ENCODE measurements around the gene GALK1.
"Not testable (repeated sequence)": the region's sequence is repeated elsewhere in the genome, so short reads cannot be mapped to it uniquely, and the experiment has no call there.

Gene GALK1

DNA sequence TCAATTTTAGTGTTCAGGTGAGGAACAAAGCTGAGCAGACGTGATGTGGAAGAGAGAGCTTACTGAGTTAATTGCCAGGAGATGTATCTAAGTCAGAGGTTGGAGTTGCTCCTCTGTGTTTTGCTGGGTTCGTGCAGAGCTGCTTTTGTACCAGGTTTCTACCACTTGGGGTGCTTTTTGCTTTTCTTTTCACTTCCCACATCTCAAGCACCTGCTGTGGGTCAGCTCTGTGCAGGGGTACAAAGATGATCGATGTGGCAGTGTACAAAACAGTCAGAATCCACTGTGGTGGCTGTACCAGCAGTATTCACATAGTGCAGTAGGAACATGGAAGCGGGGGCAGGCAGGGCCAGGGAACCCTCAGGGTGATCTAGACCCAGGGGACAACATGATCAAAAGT lies 34.4 kb upstream of the GALK1 start:
- H3K9ac ChIP-seq (ENCODE audit: low read depth, low read length), result no peak overlapping the region
- H3K36me3 ChIP-seq (ENCODE audit: insufficient read depth, low read length), result no peaks in the 10 kb centered on the region; the same call in 1 of the 2 replicates
- no peaks in the 10 kb centered on the region for H3K9me3 ChIP-seq (ENCODE audit: control insufficient read depth, insufficient read depth, low read length)
- no peaks in the 10 kb centered on the region for H3K4me1 ChIP-seq (ENCODE audit: insufficient read depth, low read length)

- peaks cover 11% of the 10 kb centered on the region for H3K36me3 ChIP-seq (ENCODE audit: insufficient read depth, low read length)
- H3K4me1 ChIP-seq (ENCODE audit: insufficient read depth, low read length), result no peaks in the 10 kb centered on the region
- no peak overlapping the region for H3K9ac ChIP-seq (ENCODE audit: low read depth, low read length)
- H3K9me3 ChIP-seq (ENCODE audit: control insufficient read depth, insufficient read depth, low read length), result no peaks in the 10 kb centered on the region
Measured at GRCh38 chr17:75795820-75796607, 31.0 kb upstream of the GALK1 start.

DNA sequence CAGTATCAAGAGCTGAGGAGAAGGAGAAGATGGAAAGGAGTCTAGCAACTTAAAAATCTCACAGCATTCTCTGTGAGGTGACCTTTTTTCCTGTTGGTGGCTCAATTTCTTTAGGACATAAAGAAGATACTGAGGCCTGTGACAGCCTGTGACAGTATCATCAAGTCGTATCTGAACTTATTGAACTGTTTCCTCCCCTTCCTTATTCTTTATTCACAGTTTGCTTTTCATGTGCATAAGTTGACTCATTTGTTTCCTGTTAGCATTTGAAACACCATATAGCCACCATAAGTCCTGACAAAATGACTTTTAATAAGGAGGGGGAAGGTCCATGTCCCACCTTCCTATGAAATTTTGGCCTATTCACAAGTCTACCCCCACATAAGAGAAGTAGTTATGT lies 28.5 kb upstream of the GALK1 start:
- no peaks in the 10 kb centered on the region for H3K9me3 ChIP-seq (ENCODE audit: control insufficient read depth, insufficient read depth, low read length)
- no peaks in the 10 kb centered on the region for H3K4me1 ChIP-seq (ENCODE audit: insufficient read depth, low read length)
- no peak overlapping the region for H3K9ac ChIP-seq (ENCODE audit: low read depth, low read length)
- H3K36me3 ChIP-seq (ENCODE audit: insufficient read depth, low read length), result peaks cover 11% of the 10 kb centered on the region

- Histone ChIP-seq H3K36me3 (ENCODE audit: insufficient read depth, low read length) (peaks cover 13% of the 10 kb centered on the region), H3K9ac (ENCODE audit: low read depth, low read length) (no peak overlapping the region), H3K9me3 (ENCODE audit: control insufficient read depth, insufficient read depth, low read length) (no peaks in the 10 kb centered on the region), H3K4me1 (ENCODE audit: insufficient read depth, low read length) (peaks cover 5% of the 10 kb centered on the region; the same call in 1 of the 2 replicates)
Measured at GRCh38 chr17:75791254-75791653, 26.3 kb upstream of the GALK1 start.

DNA sequence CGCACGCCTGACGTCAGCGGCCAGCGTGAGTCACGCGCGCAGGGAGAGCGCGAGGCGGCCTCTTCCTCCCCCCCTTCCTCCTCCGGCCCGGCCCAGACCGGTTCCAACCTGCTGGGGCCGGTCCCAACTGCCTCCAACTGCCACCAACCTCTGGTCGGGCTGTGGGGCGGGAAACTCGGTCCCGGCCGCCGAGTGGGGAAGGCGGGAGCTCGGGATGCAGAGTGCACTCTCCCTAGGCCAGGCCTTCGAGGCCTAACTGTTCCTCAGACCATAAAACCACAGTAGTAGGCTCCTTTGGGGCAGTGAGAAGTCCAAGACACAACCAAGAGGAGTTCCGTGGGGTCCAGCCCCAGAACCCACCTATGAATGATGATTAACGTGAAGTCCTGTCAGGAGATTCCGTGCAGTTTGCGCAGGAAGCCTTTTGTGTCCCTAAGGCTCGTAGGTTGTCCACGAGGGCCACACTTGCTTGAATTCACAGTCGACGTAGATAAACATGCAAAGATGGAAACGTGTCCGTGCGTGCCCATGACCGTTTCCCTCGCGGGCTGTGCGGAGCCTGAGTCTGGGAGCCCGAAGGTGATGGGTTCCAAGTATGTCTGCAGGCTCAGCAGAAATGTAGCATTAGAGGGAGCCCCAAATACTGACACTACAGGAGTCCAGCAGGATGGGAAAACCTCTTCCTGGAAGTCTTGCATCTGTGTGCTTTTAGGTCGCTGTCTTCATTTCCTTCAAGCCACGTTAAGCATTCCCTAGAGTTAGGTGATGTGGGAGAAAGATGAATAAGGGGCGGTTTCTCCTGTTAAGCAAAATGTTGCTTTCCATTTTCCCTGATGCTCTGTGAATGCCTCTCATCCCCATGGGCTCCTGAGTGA lies 20.3 kb upstream of the GALK1 start:
- Histone ChIP-seq H3K4me1 (ENCODE audit: insufficient read depth, low read length) (peaks cover 23% of the 10 kb centered on the region), H3K9me3 (ENCODE audit: control insufficient read depth, insufficient read depth, low read length) (no peaks in the 10 kb centered on the region), H3K9ac (ENCODE audit: low read depth, low read length) (peak overlapping the region; percentile 99), H3K36me3 (ENCODE audit: insufficient read depth, low read length) (0 out of 2 replicates have a peak, but pooled peaks cover 2% of the 10 kb centered on the region)

DNA sequence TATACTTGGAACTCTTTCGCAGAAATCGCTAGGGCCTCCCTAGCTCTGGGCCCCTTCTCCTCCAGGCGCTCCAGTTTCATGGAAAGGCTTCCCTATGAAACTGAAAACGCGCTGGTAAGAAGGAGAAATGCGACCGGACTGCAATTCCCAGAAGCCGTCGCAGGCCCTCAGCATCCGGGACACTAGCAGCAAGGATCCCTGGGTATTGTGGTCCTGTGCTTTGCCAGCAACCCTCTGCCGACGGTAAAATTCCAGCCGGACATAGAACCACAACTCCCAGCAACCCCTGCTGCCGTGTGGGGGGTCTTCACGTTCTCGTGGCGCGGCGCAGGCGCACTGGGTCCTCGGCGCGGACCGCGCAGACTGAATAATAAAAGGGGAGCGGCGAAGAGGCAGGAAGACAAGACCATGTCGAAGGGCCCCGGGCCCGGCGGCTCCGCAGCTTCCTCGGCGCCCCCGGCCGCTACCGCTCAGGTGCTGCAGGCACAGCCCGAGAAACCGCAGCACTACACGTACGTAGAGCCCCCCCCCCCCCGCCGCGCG lies 19.6 kb upstream of the GALK1 start, which contains the start of gene UNK:
UNK (plus strand) TSS at position 334 of the 543 bp plus-strand sequence; CDS start at position 409, 75 bp downstream.
- Histone ChIP-seq H3K36me3 (ENCODE audit: insufficient read depth, low read length) (0 out of 2 replicates have a peak, but pooled peaks cover 2% of the 10 kb centered on the region), H3K4me1 (ENCODE audit: insufficient read depth, low read length) (peaks cover 23% of the 10 kb centered on the region), H3K9me3 (ENCODE audit: control insufficient read depth, insufficient read depth, low read length) (no peaks in the 10 kb centered on the region), H3K9ac (ENCODE audit: low read depth, low read length) (peak within 1 kb of the TSS; percentile 99)

- Histone ChIP-seq H3K9ac (ENCODE audit: low read depth, low read length) (peak overlapping the region; percentile 99), H3K36me3 (ENCODE audit: insufficient read depth, low read length) (0 out of 2 replicates have a peak, but pooled peaks cover 2% of the 10 kb centered on the region), H3K9me3 (ENCODE audit: control insufficient read depth, insufficient read depth, low read length) (no peaks in the 10 kb centered on the region), H3K4me1 (ENCODE audit: insufficient read depth, low read length) (peaks cover 23% of the 10 kb centered on the region)
Measured at GRCh38 chr17:75783803-75784472, 18.9 kb upstream of the GALK1 start.

GRCh38 chr17:75783069-75783783 lies 18.2 kb upstream of the GALK1 start:
- Histone ChIP-seq H3K9ac (ENCODE audit: low read depth, low read length) (no peak overlapping the region), H3K9me3 (ENCODE audit: control insufficient read depth, insufficient read depth, low read length) (no peaks in the 10 kb centered on the region), H3K4me1 (ENCODE audit: insufficient read depth, low read length) (peaks cover 23% of the 10 kb centered on the region), H3K36me3 (ENCODE audit: insufficient read depth, low read length) (peaks cover 7% of the 10 kb centered on the region)

GRCh38 chr17:75779987-75780889 lies 15.2 kb upstream of the GALK1 start:
- Histone ChIP-seq H3K4me1 (ENCODE audit: insufficient read depth, low read length) (peaks cover 15% of the 10 kb centered on the region), H3K9me3 (ENCODE audit: control insufficient read depth, insufficient read depth, low read length) (no peaks in the 10 kb centered on the region), H3K36me3 (ENCODE audit: insufficient read depth, low read length) (peaks cover 8% of the 10 kb centered on the region), H3K9ac (ENCODE audit: low read depth, low read length) (no peak overlapping the region)

DNA sequence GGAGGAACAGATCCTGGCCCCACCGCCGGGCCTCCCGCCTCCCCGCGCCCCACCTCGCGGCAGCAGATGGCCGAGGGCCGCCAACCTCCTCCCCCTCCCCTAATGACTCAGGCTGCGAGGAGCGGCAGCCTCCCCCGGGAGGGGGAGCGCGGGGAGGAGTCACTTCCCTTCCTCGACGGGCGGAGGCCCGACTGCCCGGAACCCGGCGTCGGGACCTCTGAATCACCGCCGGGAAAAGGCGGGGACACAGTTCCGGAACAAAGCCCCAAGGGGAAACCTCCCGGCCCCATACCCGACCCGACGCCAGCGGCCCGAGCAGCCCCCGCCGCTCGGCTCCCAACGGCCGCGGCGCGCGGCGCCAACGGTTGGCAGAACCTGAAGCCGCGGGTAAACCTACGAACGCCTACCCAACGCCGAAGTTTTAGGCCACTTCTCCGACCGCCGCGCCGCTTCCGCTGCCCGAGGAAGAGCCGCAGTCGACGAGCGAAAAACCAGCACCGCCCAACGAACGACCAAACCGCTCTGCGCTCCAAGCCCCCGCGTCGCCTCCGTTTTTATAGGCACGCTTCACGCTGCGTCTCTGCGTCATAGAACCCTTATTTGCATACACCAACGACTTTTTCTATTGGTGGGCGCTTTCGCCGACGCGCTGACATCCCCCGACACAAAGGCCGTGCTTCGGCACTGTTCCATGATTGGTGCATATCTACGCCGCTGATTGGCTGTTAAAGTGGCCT lies 14.4 kb upstream of the GALK1 start:
- H3K9ac ChIP-seq (ENCODE audit: low read depth, low read length), result peak overlapping the region; percentile 81
- H3K4me1 ChIP-seq (ENCODE audit: insufficient read depth, low read length), result peaks cover 17% of the 10 kb centered on the region
- peaks cover 8% of the 10 kb centered on the region for H3K36me3 ChIP-seq (ENCODE audit: insufficient read depth, low read length)
- no peaks in the 10 kb centered on the region for H3K9me3 ChIP-seq (ENCODE audit: control insufficient read depth, insufficient read depth, low read length)

GRCh38 chr17:75778861-75779249 lies 13.9 kb upstream of the GALK1 start:
- Histone ChIP-seq H3K9me3 (ENCODE audit: control insufficient read depth, insufficient read depth, low read length) (no peaks in the 10 kb centered on the region), H3K4me1 (ENCODE audit: insufficient read depth, low read length) (peaks cover 13% of the 10 kb centered on the region), H3K36me3 (ENCODE audit: insufficient read depth, low read length) (peaks cover 8% of the 10 kb centered on the region), H3K9ac (ENCODE audit: low read depth, low read length) (peak overlapping the region; percentile 81)

DNA sequence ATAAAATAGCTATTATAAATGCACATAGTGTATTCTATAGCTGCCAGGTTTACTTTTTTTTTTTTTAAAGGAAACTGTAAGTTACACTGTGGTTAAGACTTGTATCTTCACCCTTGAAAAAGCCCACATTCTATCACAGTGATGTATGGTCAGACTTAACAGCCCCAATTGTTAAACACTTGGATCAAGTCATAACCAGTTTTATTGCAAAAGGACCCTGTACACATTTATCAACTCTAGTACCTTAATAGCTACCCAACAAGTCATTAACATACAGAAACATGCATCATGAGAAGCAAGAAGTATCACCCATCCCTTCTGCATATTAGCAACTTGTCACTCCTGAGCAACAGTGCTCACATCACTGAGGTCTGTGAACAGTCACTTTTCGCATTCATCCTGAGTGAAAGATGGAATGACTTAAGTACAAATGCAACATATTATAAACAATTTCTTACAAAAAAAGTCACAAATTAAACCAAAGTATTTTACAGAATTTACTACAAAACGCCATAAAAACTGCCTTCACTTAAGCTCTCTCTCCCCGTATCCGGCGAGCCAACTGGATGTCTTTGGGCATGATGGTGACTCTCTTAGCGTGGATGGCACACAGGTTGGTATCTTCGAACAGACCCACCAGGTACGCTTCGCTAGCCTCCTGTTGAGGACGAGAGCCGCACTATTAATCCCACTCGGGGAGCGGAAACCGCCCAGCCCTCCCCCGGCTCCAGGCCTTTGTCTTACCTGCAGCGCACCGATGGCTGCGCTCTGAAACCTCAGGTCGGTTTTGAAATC lies 13.3 kb upstream of the GALK1 start:
- H3K36me3 ChIP-seq (ENCODE audit: insufficient read depth, low read length); H3K9me3 ChIP-seq (ENCODE audit: control insufficient read depth, insufficient read depth, low read length); H3K4me1 ChIP-seq (ENCODE audit: insufficient read depth, low read length): not testable (repeated sequence)
- peak overlapping the region; percentile 81 for H3K9ac ChIP-seq (ENCODE audit: low read depth, low read length)
